Smooth muscle cell (in vitro differentiated cells): ENCODE results near the gene STAB1. TPM values are rescaled to one million over a fixed set of nuclear protein-coding genes. Genes with fewer than 3 reads are reported as not detected.
A peak's percentile ranks its signal among the peaks of the same experiment; 100 is the strongest.

Experiments used
- DNase-seq: peaks from one replicate; lab custom pipeline; 2025; ENCODE audit not compliant: unreplicated experiment; lab: John Stamatoyannopoulos, UW
- H2AFZ ChIP-seq: fragments of 200-600 bp; sonication (generic); 2 replicates; pipeline ENCODE4 v1.6.0; 2016; ENCODE audit warnings: antibody characterized with exemption, low read depth, mild to moderate bottlenecking
- H3F3A ChIP-seq: fragments of 200-600 bp; sonication (generic); 2 replicates; pipeline ENCODE4 v1.6.0; 2017; ENCODE audit warnings: antibody characterized with exemption, low read depth
- H3K27ac ChIP-seq: fragments of 200-600 bp; sonication (generic); 2 replicates; pipeline ENCODE4 v1.5.1; 2016; ENCODE audit warnings: low read depth, mild to moderate bottlenecking
- H3K27me3 ChIP-seq: fragments of 200-600 bp; sonication (generic); 2 replicates; pipeline ENCODE4 v1.6.1; 2016; ENCODE audit warnings: low read depth, mild to moderate bottlenecking
- H3K36me3 ChIP-seq: fragments of 200-600 bp; sonication (generic); 2 replicates; pipeline ENCODE4 v1.5.1; 2016; ENCODE audit warnings: low read depth
- H3K4me1 ChIP-seq: fragments of 200-600 bp; sonication (generic); 2 replicates; pipeline ENCODE4 v1.5.1; 2016; ENCODE audit warnings: low read depth
- H3K4me2 ChIP-seq: fragments of 200-600 bp; sonication (generic); 2 replicates; pipeline ENCODE4 v1.6.0; 2016; ENCODE audit warnings: mild to moderate bottlenecking
- H3K4me3 ChIP-seq: fragments of 200-600 bp; sonication (generic); 2 replicates; pipeline ENCODE4 v1.5.1; 2016; ENCODE audit warnings: mild to moderate bottlenecking
- H3K79me2 ChIP-seq: fragments of 200-600 bp; sonication (generic); 2 replicates; pipeline ENCODE4 v1.6.0; 2016; ENCODE audit warnings: low read depth, mild to moderate bottlenecking
- H3K9ac ChIP-seq: fragments of 200-600 bp; sonication (generic); 2 replicates; pipeline ENCODE4 v1.6.0; 2016; ENCODE audit warnings: low read depth
- H3K9me3 ChIP-seq: fragments of 200-600 bp; sonication (generic); replicated peaks from 2 replicates; pipeline ENCODE4 v1.5.1; 2016; ENCODE audit warnings: low read depth
- H4K20me1 ChIP-seq: fragments of 200-600 bp; sonication (generic); 2 replicates; pipeline ENCODE4 v1.6.0; 2016; ENCODE audit warnings: low read depth
- CTCF ChIP-seq: fragments of 200-600 bp; sonication (generic); IDR thresholded peaks from 2 replicates; pipeline ENCODE4 v1.5.1; 2017; ENCODE audit warnings: borderline replicate concordance, mild to moderate bottlenecking, antibody characterized with exemption; ENCODE audit not compliant: insufficient read depth, poor library complexity, severe bottlenecking
- WGBS: methylation state at CpG from one replicate; pipeline ENCODE4 v1.1.7; 2016; ENCODE audit warnings: low lambda C conversion rate; 5-methylcytosine and 5-hydroxymethylcytosine counted together
- polyA plus RNA-seq: library from polyadenylated mRNA; unstranded; fragments of >200 nt; fragmentation: Nextera tagmentation; extraction: Ambion mirVana; gene quantifications from 2 replicates; pipeline ENCODE4 v1.2.1, GENCODE V29; 2016
- total RNA-seq: library from RNA; depleted of rRNA; stranded (reverse); fragments of >200 nt; gene quantifications from 2 replicates; pipeline ENCODE4 v1.2.3, GENCODE V29; 2014

STAB1 gene
- total and polyA plus RNA-seq, 2 experiments from 2014 or later, result 0.22 to 0.25 TPM

DNA sequence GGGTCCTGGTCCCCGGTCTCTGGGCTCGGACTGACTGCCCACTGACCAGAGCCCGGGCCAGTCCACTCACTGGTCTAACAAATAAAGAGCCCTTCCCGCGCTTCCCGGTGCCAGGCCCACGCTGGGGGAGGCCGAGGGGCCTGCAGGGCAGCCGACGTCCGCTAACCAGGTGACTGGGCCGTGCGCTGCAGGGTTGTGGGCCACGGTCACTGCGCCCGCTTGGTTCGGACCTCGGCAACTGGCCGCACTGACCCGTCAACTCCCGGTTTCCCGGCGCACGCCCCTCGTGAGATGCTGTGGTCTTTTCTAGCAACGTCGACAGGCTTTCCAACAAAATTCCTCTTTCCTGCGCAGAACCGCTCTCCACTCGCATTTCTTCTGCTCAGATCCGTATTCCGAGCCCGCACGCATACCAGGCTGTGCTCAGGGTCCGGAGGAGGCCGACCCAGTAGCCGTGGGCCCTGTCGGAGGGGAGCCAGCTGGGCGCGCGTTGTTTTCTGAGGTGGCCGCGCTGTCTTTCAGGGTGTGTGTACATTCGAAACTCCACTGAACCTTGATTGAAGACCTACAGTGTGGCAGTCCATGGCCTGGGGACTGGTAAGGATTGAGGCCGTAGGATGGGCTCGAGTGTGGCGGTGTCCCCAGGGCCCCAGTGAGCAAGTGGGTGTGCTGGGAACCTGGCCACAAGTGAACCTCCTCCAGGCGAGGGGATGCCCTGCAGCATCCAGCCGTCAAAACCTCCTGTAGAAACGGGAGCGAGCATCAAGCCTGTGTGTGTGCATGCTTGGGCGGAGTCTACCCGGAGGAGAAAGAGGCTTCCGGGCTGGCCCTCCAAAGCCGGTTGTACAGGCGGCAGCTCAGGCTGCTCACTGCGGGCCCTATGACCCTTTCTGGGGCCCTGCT lies 39.4 kb downstream of the STAB1 start:
- 35% methylated on average over 57 of the region's 57 CpGs for WGBS
- H3K4me2 ChIP-seq, result peak overlapping the region; percentile 96
- peaks cover 56% of the 10 kb centered on the region for H3K79me2 ChIP-seq
- no peaks in the 10 kb centered on the region for H3K9me3 ChIP-seq
- H3K36me3 ChIP-seq, result no peaks in the 10 kb centered on the region
- peaks cover 51% of the 10 kb centered on the region for H4K20me1 ChIP-seq
- H3K27me3 ChIP-seq, result no peaks in the 10 kb centered on the region
- no peak overlapping the region for H2AFZ ChIP-seq
- TF ChIP-seq CTCF, result no peak
- DNase-seq, result no peak
- H3K9ac ChIP-seq, result peak overlapping the region; percentile 80
- H3K27ac ChIP-seq, result peak overlapping the region; percentile 68
- H3K4me3 ChIP-seq, result peak overlapping the region; percentile 70
- H3K4me1 ChIP-seq, result peaks cover 45% of the 10 kb centered on the region
- H3F3A ChIP-seq, result no peaks in the 10 kb centered on the region

GRCh38 chr3:52535411-52536111 lies 40.4 kb downstream of the STAB1 start:
- peaks cover 45% of the 10 kb centered on the region for H3K4me1 ChIP-seq
- TF ChIP-seq CTCF, result no peak
- peaks cover 59% of the 10 kb centered on the region for H3K79me2 ChIP-seq
- H4K20me1 ChIP-seq, result peaks cover 51% of the 10 kb centered on the region
- no peaks in the 10 kb centered on the region for H3K9me3 ChIP-seq
- peak overlapping the region; percentile 26 for H3K4me3 ChIP-seq
- H3K36me3 ChIP-seq, result no peaks in the 10 kb centered on the region
- H3K9ac ChIP-seq, result no peak overlapping the region
- H2AFZ ChIP-seq, result no peak overlapping the region
- H3K27ac ChIP-seq, result peak overlapping the region; percentile 68
- no peaks in the 10 kb centered on the region for H3K27me3 ChIP-seq
- H3F3A ChIP-seq, result no peaks in the 10 kb centered on the region
- H3K4me2 ChIP-seq, result peak overlapping the region; percentile 96
- 93% methylated on average over 19 of the region's 19 CpGs for WGBS
- no peak for DNase-seq

GRCh38 chr3:52536112-52536368 lies 40.9 kb downstream of the STAB1 start:
- DNase-seq, result no peak
- Histone ChIP-seq H3K9ac (no peak overlapping the region), H3K9me3 (no peaks in the 10 kb centered on the region), H4K20me1 (peaks cover 51% of the 10 kb centered on the region), H3K4me2 (peak overlapping the region; percentile 80), H2AFZ (no peak overlapping the region), H3K4me3 (peak overlapping the region; percentile 26), H3K27me3 (no peaks in the 10 kb centered on the region), H3K36me3 (no peaks in the 10 kb centered on the region), H3K79me2 (peaks cover 62% of the 10 kb centered on the region), H3K27ac (no peak overlapping the region), H3K4me1 (peaks cover 42% of the 10 kb centered on the region), H3F3A (no peaks in the 10 kb centered on the region)
- 23% methylated on average over 9 of the region's 9 CpGs for WGBS
- no peak for TF ChIP-seq CTCF
